Mesendoderm (in vitro differentiated cells): ENCODE data around the gene LCP1.

ENCODE experiments used
- DNase-seq: peaks from one replicate; pipeline ENCODE4 v3.0.0; 2013
- H2AK5ac ChIP-seq: 2 replicates; pipeline ENCODE4 v1.6.1; 2013; ENCODE audit warnings: low read length, inconsistent platforms
- H2BK120ac ChIP-seq: 2 replicates; pipeline ENCODE4 v1.6.1; 2013; ENCODE audit warnings: low read depth, mild to moderate bottlenecking, low read length, moderate library complexity, mixed read lengths
- H2BK15ac ChIP-seq: replicated peaks from 2 replicates; pipeline ENCODE4 v1.6.1; 2013; ENCODE audit warnings: low read depth, mild to moderate bottlenecking, moderate library complexity
- H2BK5ac ChIP-seq: 2 replicates; pipeline ENCODE4 v1.6.1; 2013; ENCODE audit warnings: low read length, inconsistent platforms
- H3K18ac ChIP-seq: 2 replicates; pipeline ENCODE4 v1.6.1; 2013; ENCODE audit warnings: mild to moderate bottlenecking, low read length, mixed read lengths
- H3K23ac ChIP-seq: one replicate; pipeline ENCODE4 v1.6.1; 2013; ENCODE audit warnings: low read length
- H3K27ac ChIP-seq: 2 replicates; pipeline ENCODE4 v1.5.1; 2013; ENCODE audit warnings: low read depth, mild to moderate bottlenecking, inconsistent platforms, low read length, moderate library complexity
- H3K27me3 ChIP-seq: 2 replicates; pipeline ENCODE4 v1.6.1; 2013; ENCODE audit warnings: low read length, control low read depth, mild to moderate bottlenecking, inconsistent platforms; ENCODE audit not compliant: insufficient read depth, poor library complexity
- H3K36me3 ChIP-seq: 2 replicates; pipeline ENCODE4 v1.6.1; 2013; ENCODE audit warnings: low read length, inconsistent platforms; ENCODE audit not compliant: control insufficient read depth, insufficient read depth
- H3K4ac ChIP-seq: one replicate; pipeline ENCODE4 v1.6.1; 2013; ENCODE audit warnings: low read depth, mild to moderate bottlenecking, low read length, moderate library complexity
- H3K4me1 ChIP-seq: 2 replicates; pipeline ENCODE4 v1.6.1; 2013; ENCODE audit warnings: low read depth, low read length, inconsistent platforms; ENCODE audit not compliant: control insufficient read depth
- H3K4me2 ChIP-seq: 2 replicates; pipeline ENCODE4 v1.6.1; 2013; ENCODE audit warnings: low read length
- H3K4me3 ChIP-seq: 2 replicates; pipeline ENCODE4 v1.5.1; 2013; ENCODE audit warnings: mild to moderate bottlenecking, low read length
- H3K56ac ChIP-seq: one replicate; pipeline ENCODE4 v1.6.1; 2013; ENCODE audit warnings: low read length
- H3K79me1 ChIP-seq: 2 replicates; pipeline ENCODE4 v1.6.1; 2013; ENCODE audit warnings: low read length, inconsistent platforms
- H3K79me2 ChIP-seq: 2 replicates; pipeline ENCODE4 v1.6.1; 2013; ENCODE audit warnings: mild to moderate bottlenecking, low read length; ENCODE audit not compliant: control insufficient read depth, insufficient read depth
- H3K9ac ChIP-seq: 2 replicates; pipeline ENCODE4 v1.6.1; 2013; ENCODE audit warnings: low read length, inconsistent platforms
- H4K5ac ChIP-seq: one replicate; pipeline ENCODE4 v1.6.1; 2013; ENCODE audit warnings: low read length
- H4K8ac ChIP-seq: one replicate; pipeline ENCODE4 v1.6.1; 2013; ENCODE audit warnings: low read depth, mild to moderate bottlenecking, control low read depth, low read length, moderate library complexity
- WGBS: extraction: QIAGEN DNeasy Blood & Tissue Kit; methylation state at CpG from one replicate; pipeline ENCODE4 v1.1.7; 2013; ENCODE audit warnings: low lambda C conversion rate, missing lambda C conversion rate; ENCODE audit not compliant: insufficient coverage; ENCODE audit errors: extremely low coverage; 5-methylcytosine and 5-hydroxymethylcytosine counted together

LCP1 gene

DNA sequence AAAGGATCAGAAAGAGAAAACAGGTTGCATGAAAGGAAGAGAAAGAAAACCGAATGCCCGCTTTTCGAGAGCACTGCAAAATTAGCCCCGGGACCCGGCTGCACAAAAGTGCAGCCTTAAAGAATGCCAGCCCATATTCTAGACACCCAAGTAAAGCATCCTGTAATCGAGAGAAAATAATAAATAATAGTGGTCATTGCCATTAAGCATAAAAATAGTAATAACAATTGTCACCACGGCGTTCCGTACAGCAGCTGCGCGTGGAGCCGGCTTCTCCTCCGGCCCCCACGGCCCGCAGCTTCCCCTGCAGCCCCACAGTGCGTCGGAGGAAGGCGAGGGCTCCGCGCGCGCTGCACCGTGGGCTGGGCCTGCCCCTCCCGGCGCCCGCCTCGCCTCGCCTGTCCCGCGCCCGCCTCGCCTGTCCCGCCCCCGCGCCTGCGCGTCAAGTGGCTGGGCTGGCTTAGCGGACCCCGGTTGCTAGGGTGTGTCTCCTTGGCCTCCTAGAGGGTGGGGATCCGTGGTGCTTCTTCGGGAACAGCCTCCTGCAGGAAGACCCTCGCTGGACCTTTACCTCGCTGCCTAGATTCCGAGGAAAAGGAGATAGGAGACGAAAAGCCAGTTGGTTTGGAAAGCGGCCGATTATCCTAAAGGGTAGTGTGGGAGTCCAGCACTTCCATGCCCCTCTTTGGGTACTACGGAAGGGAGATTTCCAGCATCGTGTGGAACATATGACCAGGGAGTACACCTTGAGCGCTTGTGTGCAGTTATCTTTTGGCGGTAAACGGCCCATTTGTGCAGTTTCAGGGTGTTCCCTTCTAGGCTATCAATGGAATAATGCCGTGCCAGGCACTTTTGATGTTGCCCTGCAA, 29.7 kb upstream of the LCP1 start, which contains the start of gene LRRC63:
TSS of gene LRRC63 (plus strand) at position 446 of the 869 bp plus-strand sequence. CDS start 1,107 bp downstream, outside the sequence.
- Histone ChIP-seq H3K27ac (no peak within 1 kb of the TSS), H2AK5ac (no peak within 1 kb of the TSS), H2BK5ac (no peak within 1 kb of the TSS), H3K27me3 (no peaks in the 10 kb centered on the region), H3K4ac (no peak within 1 kb of the TSS), H4K5ac (no peak within 1 kb of the TSS), H4K8ac (no peak within 1 kb of the TSS), H3K4me3 (peak within 1 kb of the TSS; percentile 29), H3K56ac (peak within 1 kb of the TSS; percentile 84), H3K4me1 (peaks cover 2% of the 10 kb centered on the region), H2BK15ac (no peak within 1 kb of the TSS), H3K23ac (no peak within 1 kb of the TSS), H3K79me1 (no peaks in the 10 kb centered on the region), H3K36me3 (no peaks in the 10 kb centered on the region), H2BK120ac (no peak within 1 kb of the TSS), H3K9ac (peak within 1 kb of the TSS; percentile 63), H3K18ac (no peak within 1 kb of the TSS), H3K79me2 (no peaks in the 10 kb centered on the region), H3K4me2 (peak within 1 kb of the TSS; percentile 38)
- WGBS = no CpG with 5 or more reads among the region's 53 CpGs
- DNase-seq = peak; percentile 77

- no peak overlapping the region for H2BK120ac ChIP-seq
- H3K4me2 ChIP-seq = peak overlapping the region; percentile 38
- H4K5ac ChIP-seq = no peak overlapping the region
- peak; percentile 8 for DNase-seq
- no peaks in the 10 kb centered on the region for H3K27me3 ChIP-seq
- H3K4me3 ChIP-seq = no peak overlapping the region
- H3K18ac ChIP-seq = no peak overlapping the region
- no peak overlapping the region for H2AK5ac ChIP-seq
- peaks cover 2% of the 10 kb centered on the region for H3K4me1 ChIP-seq
- H3K79me2 ChIP-seq = no peaks in the 10 kb centered on the region
- H3K23ac ChIP-seq = no peak overlapping the region
- no peaks in the 10 kb centered on the region for H3K36me3 ChIP-seq
- WGBS = no CpG with 5 or more reads among the region's 9 CpGs
- H3K79me1 ChIP-seq = no peaks in the 10 kb centered on the region
- H3K27ac ChIP-seq = no peak overlapping the region
- no peak overlapping the region for H2BK15ac ChIP-seq
- peak overlapping the region; percentile 63 for H3K9ac ChIP-seq
- H4K8ac ChIP-seq = no peak overlapping the region
- no peak overlapping the region for H2BK5ac ChIP-seq
- H3K56ac ChIP-seq = peak overlapping the region; percentile 45
- H3K4ac ChIP-seq = no peak overlapping the region
Observed at GRCh38 chr13:46211116-46211482, 29.1 kb upstream of the LCP1 start.

DNA sequence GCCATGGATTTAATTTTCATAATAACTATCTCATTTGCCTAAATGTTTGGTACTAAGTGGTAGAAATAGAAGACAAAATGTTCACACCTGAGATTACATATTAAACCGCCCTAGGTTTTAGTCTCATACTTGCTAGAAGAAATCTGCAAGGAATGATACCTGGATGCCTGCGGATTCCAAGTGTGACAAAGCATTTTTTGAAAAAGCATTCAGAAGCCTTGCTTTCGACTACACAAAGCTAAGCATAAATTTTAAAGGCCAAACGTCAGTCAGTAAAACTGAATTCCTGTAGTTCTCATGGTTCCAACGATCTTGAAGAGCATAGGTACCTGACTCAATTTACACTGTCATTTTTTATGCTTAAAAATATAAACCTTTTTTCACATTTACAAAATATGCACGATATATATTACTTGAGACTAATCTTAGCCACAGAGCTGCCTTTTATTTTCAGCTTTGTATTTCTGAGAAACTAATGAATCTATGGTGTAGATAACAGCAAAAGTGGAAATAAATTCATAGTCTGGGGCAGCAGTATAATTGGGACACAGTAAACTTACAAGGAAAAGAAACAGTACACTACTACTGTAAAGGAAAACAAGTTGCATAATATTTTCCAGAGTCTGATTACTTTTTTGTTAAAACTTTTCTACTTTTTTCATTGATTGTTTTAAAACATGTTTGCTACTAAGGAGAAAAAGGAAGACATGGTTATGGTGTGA, 28.5 kb upstream of the LCP1 start:
- DNase-seq = no peak
- Histone ChIP-seq H4K8ac (no peak overlapping the region), H3K4me3 (no peak overlapping the region), H3K56ac (no peak overlapping the region), H3K18ac (no peak overlapping the region), H3K9ac (no peak overlapping the region), H2BK120ac (no peak overlapping the region), H3K4me2 (no peak overlapping the region), H4K5ac (no peak overlapping the region), H3K27ac (no peak overlapping the region), H3K36me3 (no peaks in the 10 kb centered on the region), H3K4ac (no peak overlapping the region), H3K4me1 (peaks cover 2% of the 10 kb centered on the region), H3K79me2 (no peaks in the 10 kb centered on the region), H2BK5ac (no peak overlapping the region), H3K79me1 (no peaks in the 10 kb centered on the region), H3K23ac (no peak overlapping the region), H3K27me3 (no peaks in the 10 kb centered on the region), H2AK5ac (no peak overlapping the region), H2BK15ac (no peak overlapping the region)
- 100% methylated on average over 1 of the region's 6 CpGs for WGBS

GRCh38 chr13:46207828-46208227, 25.9 kb upstream of the LCP1 start:
- Histone ChIP-seq H3K4me3 (no peak overlapping the region), H3K4me2 (no peak overlapping the region), H3K27me3 (no peaks in the 10 kb centered on the region), H3K4ac (no peak overlapping the region), H3K4me1 (peaks cover 2% of the 10 kb centered on the region), H2BK5ac (no peak overlapping the region), H3K36me3 (no peaks in the 10 kb centered on the region), H3K18ac (no peak overlapping the region), H4K8ac (no peak overlapping the region), H4K5ac (no peak overlapping the region), H2AK5ac (no peak overlapping the region), H2BK15ac (no peak overlapping the region), H3K23ac (no peak overlapping the region), H3K27ac (no peak overlapping the region), H3K79me1 (no peaks in the 10 kb centered on the region), H3K56ac (no peak overlapping the region), H3K79me2 (no peaks in the 10 kb centered on the region), H2BK120ac (no peak overlapping the region), H3K9ac (no peak overlapping the region)
- WGBS = no CpG with 5 or more reads among the region's 7 CpGs
- DNase-seq = no peak

GRCh38 chr13:46206143-46206542, 24.2 kb upstream of the LCP1 start:
- no peak overlapping the region for H3K23ac ChIP-seq
- H2BK120ac ChIP-seq = no peak overlapping the region
- no peak overlapping the region for H3K9ac ChIP-seq
- H3K4ac ChIP-seq = no peak overlapping the region
- WGBS = no CpG with 5 or more reads among the region's 1 CpG
- no peak overlapping the region for H3K56ac ChIP-seq
- H2BK5ac ChIP-seq = no peak overlapping the region
- H2BK15ac ChIP-seq = no peak overlapping the region
- no peak overlapping the region for H2AK5ac ChIP-seq
- no peak for DNase-seq
- no peaks in the 10 kb centered on the region for H3K79me1 ChIP-seq
- no peak overlapping the region for H3K18ac ChIP-seq
- H3K4me1 ChIP-seq = peaks cover 2% of the 10 kb centered on the region
- H3K36me3 ChIP-seq = no peaks in the 10 kb centered on the region
- no peak overlapping the region for H3K4me2 ChIP-seq
- no peak overlapping the region for H3K4me3 ChIP-seq
- no peaks in the 10 kb centered on the region for H3K79me2 ChIP-seq
- no peaks in the 10 kb centered on the region for H3K27me3 ChIP-seq
- H4K8ac ChIP-seq = no peak overlapping the region
- H3K27ac ChIP-seq = no peak overlapping the region
- H4K5ac ChIP-seq = no peak overlapping the region
